BJ (cell line): ENCODE results near the gene CACHD1. TPM values are rescaled to one million over a fixed set of nuclear protein-coding genes. Genes with fewer than 3 reads are reported as not detected.

ENCODE experiments used
- CTCF ChIA-PET: fragments of 350-600 bp; formaldehyde crosslinking; extraction: SDS; loops from one replicate; lab custom pipeline; 2021; ENCODE audit warnings: antibody characterized with exemption, inconsistent platforms; lab: Yijun Ruan, JAX
- POLR2A ChIA-PET: fragments of 300-600 bp; sonication (Branson Sonifier 250); formaldehyde crosslinking; extraction: SDS; loops from one replicate; lab custom pipeline; 2021; ENCODE audit warnings: antibody characterized with exemption; lab: Charles Lee
- DNase-seq: peaks from one replicate; pipeline ENCODE4 v3.0.0-alpha.2; 2011; ENCODE audit warnings: low read depth
- H3K27me3 ChIP-seq: 2 replicates; pipeline ENCODE4 v1.6.0; 2011; ENCODE audit warnings: low read length; ENCODE audit not compliant: control insufficient read depth, insufficient read depth
- H3K36me3 ChIP-seq: 2 replicates; pipeline ENCODE4 v1.5.1; 2011; ENCODE audit warnings: low read length; ENCODE audit not compliant: control insufficient read depth, insufficient read depth
- H3K4me3 ChIP-seq: 2 replicates; pipeline ENCODE4 v1.5.1; 2011; ENCODE audit warnings: low read depth, mild to moderate bottlenecking, control low read depth, low read length
- CTCF ChIP-seq: IDR thresholded peaks from 2 replicates; pipeline ENCODE4 v1.5.1; 2011; ENCODE audit warnings: low read depth, mild to moderate bottlenecking, control low read depth, inconsistent platforms, low read length, moderate library complexity; ENCODE audit not compliant: insufficient read depth
- polyA plus RNA-seq: library from polyadenylated mRNA; depleted of rRNA; stranded (reverse); fragments of >200 nt; gene quantifications from 2 replicates; pipeline ENCODE4 v1.2.3, GENCODE V29; 2011

CACHD1 gene
- polyA plus RNA-seq, 1 experiment: 3.0 TPM

- DNase-seq: no peak
- CTCF ChIA-PET: no interaction called here
- Histone ChIP-seq H3K27me3 (no peaks in the 10 kb centered on the region), H3K36me3 (no peaks in the 10 kb centered on the region), H3K4me3 (no peak overlapping the region)
- POLR2A ChIA-PET: no interaction called here
- TF ChIP-seq CTCF: no peak
Observed at GRCh38 chr1:64486193-64486592, 16.3 kb downstream of the CACHD1 start.

GRCh38 chr1:64487061-64487460, 17.1 kb downstream of the CACHD1 start:
- CTCF ChIA-PET: no interaction called here
- no peak for DNase-seq
- Histone ChIP-seq H3K36me3 (no peaks in the 10 kb centered on the region), H3K4me3 (no peak overlapping the region), H3K27me3 (no peaks in the 10 kb centered on the region)
- TF ChIP-seq CTCF: no peak
- POLR2A ChIA-PET: no interaction called here

- ChIA-PET POLR2A (no interaction called here), CTCF (interaction anchor here (1.3 kb wide), 1 partner anchor 136 kb away, joined by 3 read pairs; no protein-coding TSS in a partner anchor)
- H3K36me3 ChIP-seq: no peaks in the 10 kb centered on the region
- no peaks in the 10 kb centered on the region for H3K27me3 ChIP-seq
- no peak overlapping the region for H3K4me3 ChIP-seq
- TF ChIP-seq CTCF: no peak
- no peak for DNase-seq
Observed at GRCh38 chr1:64488862-64489261, 18.9 kb downstream of the CACHD1 start.

GRCh38 chr1:64489707-64490106, 19.8 kb downstream of the CACHD1 start:
- no peak overlapping the region for H3K4me3 ChIP-seq

GRCh38 chr1:64490213-64490818, 20.4 kb downstream of the CACHD1 start:
- POLR2A ChIA-PET: no interaction called here
- H3K27me3 ChIP-seq: no peaks in the 10 kb centered on the region
- no peak overlapping the region for H3K4me3 ChIP-seq
- H3K36me3 ChIP-seq: no peaks in the 10 kb centered on the region
- no peak for DNase-seq
- no peak for TF ChIP-seq CTCF
- CTCF ChIA-PET: interaction anchor here (1.3 kb wide), 1 partner anchor 11 kb away, joined by 4 read pairs; no protein-coding TSS in a partner anchor

More at GRCh38 chr1:64489707-64490106, 19.8 kb downstream of the CACHD1 start:
- ChIA-PET CTCF (interaction anchor here (1.3 kb wide), 1 partner anchor 10 kb away, joined by 4 read pairs; no protein-coding TSS in a partner anchor), POLR2A (no interaction called here)
- no peaks in the 10 kb centered on the region for H3K36me3 ChIP-seq
- TF ChIP-seq CTCF: no peak
- no peaks in the 10 kb centered on the region for H3K27me3 ChIP-seq
- DNase-seq: no peak
